Measurements from ENCODE around the gene TTLL11. TPM values are rescaled to one million over a fixed set of nuclear protein-coding genes. Genes with fewer than 3 reads are reported as not detected.

TTLL11 gene
- total RNA-seq, 1 donor from 2014 or later: 0.75 TPM

DNA sequence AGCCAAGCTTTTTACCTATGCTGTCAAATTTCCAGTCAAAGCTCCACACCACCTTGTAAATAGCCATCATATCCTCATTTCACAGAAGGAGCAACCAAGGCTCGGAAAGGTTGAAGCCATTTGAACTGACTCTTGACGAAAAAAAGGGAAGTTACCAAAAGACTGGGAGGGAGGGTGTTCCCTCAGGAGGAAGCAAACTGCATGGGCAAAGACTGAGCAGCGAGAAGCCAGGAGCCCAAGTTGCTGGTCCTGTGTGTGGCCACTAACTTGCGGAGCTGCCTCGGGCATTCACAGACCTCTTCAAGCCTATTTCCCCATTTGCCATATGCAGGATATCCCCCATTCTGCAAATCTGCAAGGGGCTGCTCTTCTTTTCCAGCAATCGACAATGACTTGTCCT lies 37.4 kb downstream of the TTLL11 start:
- no peak for TF ChIP-seq EZH2phosphoT487 (IDR thresholded peaks at IDR 0.05)
- TF ChIP-seq CTCF (IDR thresholded peaks at IDR 0.05): no peak
- no peak for TF ChIP-seq EZH2 (IDR thresholded peaks at IDR 0.05)
- Histone ChIP-seq H3K79me2 (ENCODE audit: low read depth) (no peaks in the 10 kb centered on the region), H3K9ac (no peak overlapping the region), H3K4me1 (no peaks in the 10 kb centered on the region), H4K20me1 (ENCODE audit: low read depth) (peaks cover 14% of the 10 kb centered on the region), H3K4me2 (no peak overlapping the region), H3K9me3 (ENCODE audit: low read depth) (no peaks in the 10 kb centered on the region), H3F3A (ENCODE audit: low read depth) (no peaks in the 10 kb centered on the region), H3K27me3 (no peaks in the 10 kb centered on the region), H3K36me3 (no peaks in the 10 kb centered on the region), H3K27ac (no peak overlapping the region), H3K4me3 (no peak overlapping the region), H2AFZ (replicated peaks) (no peak overlapping the region)
- no peak overlapping the region for H3K27ac Mint-ChIP-seq
- no peaks in the 10 kb centered on the region for H3K9me3 Mint-ChIP-seq
- H3K4me3 Mint-ChIP-seq: no peak overlapping the region
- DNase-seq (ENCODE audit: low spot score): no peak
- no peaks in the 10 kb centered on the region for H3K36me3 Mint-ChIP-seq
- no peaks in the 10 kb centered on the region for H3K4me1 Mint-ChIP-seq
- H3K27me3 Mint-ChIP-seq (ENCODE audit: insufficient read depth, low read depth): peaks cover 2% of the 10 kb centered on the region

DNA sequence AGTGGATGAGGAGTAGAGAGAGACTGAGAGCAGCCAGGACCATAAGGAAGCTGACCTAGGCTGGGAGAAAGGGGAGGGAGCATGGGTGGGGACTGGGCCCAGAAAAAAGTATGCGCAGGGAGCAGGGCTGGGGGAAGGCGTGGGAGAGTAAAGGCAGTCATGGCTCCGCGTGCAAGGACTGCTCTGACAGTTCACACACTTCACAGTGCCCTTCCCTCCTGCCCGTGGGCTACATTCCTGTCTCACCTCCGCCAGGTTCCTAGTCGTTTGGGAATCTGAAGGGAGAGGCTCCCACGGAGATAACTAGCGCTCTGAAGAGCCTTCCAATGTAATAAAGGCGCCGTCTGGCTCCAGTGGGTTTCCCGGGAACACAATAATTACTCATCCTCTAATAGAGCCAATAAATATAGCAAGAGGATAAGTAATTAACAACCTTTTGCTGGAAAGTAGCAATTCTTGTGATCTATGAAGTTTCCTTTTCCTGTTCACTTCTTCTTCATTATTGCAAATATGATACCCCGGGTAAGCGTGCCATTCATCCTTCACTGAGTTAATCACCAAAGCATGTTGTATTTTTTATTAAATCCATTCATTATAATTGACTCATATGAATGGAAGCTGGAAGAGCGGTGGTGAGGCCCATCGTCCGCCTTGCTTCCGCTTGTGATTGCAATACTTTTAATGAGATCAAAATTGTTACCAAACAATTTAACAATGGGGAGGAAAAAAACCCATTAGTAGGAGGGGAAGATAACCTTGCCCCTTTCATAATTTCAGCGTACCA lies 39.3 kb downstream of the TTLL11 start:
- no peak overlapping the region for H3K9ac ChIP-seq
- no peaks in the 10 kb centered on the region for H3K4me1 Mint-ChIP-seq
- H3K4me1 ChIP-seq: no peaks in the 10 kb centered on the region
- H4K20me1 ChIP-seq (ENCODE audit: low read depth): peaks cover 14% of the 10 kb centered on the region
- H3K9me3 ChIP-seq (ENCODE audit: low read depth): no peaks in the 10 kb centered on the region
- no peak overlapping the region for H3K27ac ChIP-seq
- DNase-seq (ENCODE audit: low spot score): no peak
- H3K4me3 Mint-ChIP-seq: no peak overlapping the region
- no peak overlapping the region for H3K4me2 ChIP-seq
- H3K79me2 ChIP-seq (ENCODE audit: low read depth): no peaks in the 10 kb centered on the region
- H2AFZ ChIP-seq (replicated peaks): no peak overlapping the region
- H3K27ac Mint-ChIP-seq: no peak overlapping the region
- no peaks in the 10 kb centered on the region for H3K36me3 ChIP-seq
- no peaks in the 10 kb centered on the region for H3F3A ChIP-seq (ENCODE audit: low read depth)
- H3K27me3 ChIP-seq: no peaks in the 10 kb centered on the region
- no peaks in the 10 kb centered on the region for H3K36me3 Mint-ChIP-seq
- no peak overlapping the region for H3K4me3 ChIP-seq
- peaks cover 2% of the 10 kb centered on the region for H3K27me3 Mint-ChIP-seq (ENCODE audit: insufficient read depth, low read depth)
- no peaks in the 10 kb centered on the region for H3K9me3 Mint-ChIP-seq
- TF ChIP-seq EZH2phosphoT487 (IDR thresholded peaks at IDR 0.05): no peak
- no peak for TF ChIP-seq CTCF (IDR thresholded peaks at IDR 0.05)
- no peak for TF ChIP-seq EZH2 (IDR thresholded peaks at IDR 0.05)

GRCh38 chr9:122053064-122053463 lies 40.0 kb downstream of the TTLL11 start:
- Mint-ChIP-seq H3K27ac (no peak overlapping the region), H3K4me1 (no peaks in the 10 kb centered on the region), H3K36me3 (no peaks in the 10 kb centered on the region), H3K9me3 (no peaks in the 10 kb centered on the region), H3K4me3 (no peak overlapping the region), H3K27me3 (ENCODE audit: insufficient read depth, low read depth) (peaks cover 2% of the 10 kb centered on the region)
- Histone ChIP-seq H3K27me3 (no peaks in the 10 kb centered on the region), H3K4me2 (no peak overlapping the region), H3F3A (ENCODE audit: low read depth) (no peaks in the 10 kb centered on the region), H4K20me1 (ENCODE audit: low read depth) (peaks cover 14% of the 10 kb centered on the region), H2AFZ (replicated peaks) (no peak overlapping the region), H3K27ac (no peak overlapping the region), H3K9me3 (ENCODE audit: low read depth) (no peaks in the 10 kb centered on the region), H3K36me3 (no peaks in the 10 kb centered on the region), H3K4me1 (no peaks in the 10 kb centered on the region), H3K4me3 (no peak overlapping the region), H3K79me2 (ENCODE audit: low read depth) (no peaks in the 10 kb centered on the region), H3K9ac (no peak overlapping the region)
- TF ChIP-seq EZH2phosphoT487 (IDR thresholded peaks at IDR 0.05): no peak
- no peak for TF ChIP-seq CTCF (IDR thresholded peaks at IDR 0.05)
- no peak for TF ChIP-seq EZH2 (IDR thresholded peaks at IDR 0.05)
- DNase-seq (ENCODE audit: low spot score): no peak

Data from neural progenitor cell (in vitro differentiated cells).